Vagina (tissue), 2 donors: ENCODE data around the gene ZBTB22. TPM values are rescaled to one million over a fixed set of nuclear protein-coding genes. Genes with fewer than 3 reads are reported as not detected.

ENCODE experiments used
- DNase-seq, 2 donors: peaks; one replicate each; pipeline ENCODE4 v3.0.0-alpha.2; 2017; ENCODE audit errors: extremely low spot score in 2 of 2
- H3K27ac ChIP-seq: fragments of 200-600 bp; sonication (generic); one replicate; pipeline ENCODE4 v1.5.1; 2019
- H3K27me3 ChIP-seq: fragments of 200-600 bp; sonication (generic); one replicate; pipeline ENCODE4 v1.5.1; 2019
- H3K36me3 ChIP-seq, 2 donors: fragments of 200-600 bp; sonication (generic); one replicate each; pipeline ENCODE4 v1.5.1; 2017 to 2019
- H3K4me1 ChIP-seq: fragments of 200-600 bp; sonication (generic); one replicate; pipeline ENCODE4 v1.5.1; 2019
- H3K4me3 ChIP-seq, 2 donors: fragments of 200-600 bp; sonication (generic); 1 replicate in 1 of 2; 2 replicates in 1 of 2; pipeline ENCODE4 v1.5.1; 2016 to 2019
- H3K9me3 ChIP-seq: fragments of 200-600 bp; sonication (generic); one replicate; pipeline ENCODE4 v1.5.1; 2019
- CTCF ChIP-seq, 3 experiments: fragments of 450-650 bp in 2 of 3; fragments of 200-600 bp in 1 of 3; sonication (generic) in 1 of 3; IDR thresholded peaks; one replicate each; pipeline ENCODE4 v1.5.1; 2017 to 2019; ENCODE audit warnings: antibody characterized with exemption in 3 of 3, mild to moderate bottlenecking in 2 of 3, moderate library complexity in 2 of 3
- POLR2A ChIP-seq, 2 donors: fragments of 450-650 bp; IDR thresholded peaks; one replicate each; pipeline ENCODE4 v1.6.1; 2017; ENCODE audit warnings: antibody characterized with exemption in 2 of 2, mild to moderate bottlenecking in 2 of 2, moderate library complexity in 2 of 2
- POLR2AphosphoS5 ChIP-seq, 2 donors: sonication (generic); formaldehyde crosslinking; IDR thresholded peaks; one replicate each; pipeline ENCODE4 v1.9.0; 2017; ENCODE audit warnings: antibody characterized with exemption in 2 of 2, mild to moderate bottlenecking in 2 of 2, low read depth in 1 of 2; ENCODE audit not compliant: insufficient read depth in 1 of 2
- intact Hi-C: fragments of 100-400 bp; cut with DNase I; formaldehyde crosslinking; loops from one replicate; pipeline ENCODE4 v1.15.1; 2023
- total RNA-seq: library from RNA; depleted of rRNA; stranded (reverse); fragments of >200 nt; gene quantifications from one replicate; pipeline ENCODE4 v1.2.3, GENCODE V29; 2016

The ZBTB22 gene
- total RNA-seq, 1 donor from 2014 or later: 18.4 TPM

GRCh38 chr6:33315793-33316602 is 1.5 kb downstream of the ZBTB22 start:
- Histone ChIP-seq H3K36me3 (peaks cover 0 to 24% of the 10 kb centered on the region in 2 donors), H3K4me1 (peaks cover 74% of the 10 kb centered on the region), H3K27me3 (no peaks in the 10 kb centered on the region), H3K27ac (peak overlapping the region; percentile 99), H3K9me3 (no peaks in the 10 kb centered on the region), H3K4me3 (no peak overlapping the region)
- DNase-seq: peak in 1 of 2 donors; percentile 86
- TF ChIP-seq CTCF (IDR thresholded peaks at IDR 0.05) (no peak), POLR2A (IDR thresholded peaks at IDR 0.05) (no peak), POLR2AphosphoS5 (IDR thresholded peaks at IDR 0.05; ENCODE audit: insufficient read depth in 1 of 2, low read depth in 1 of 2) (no peak)
- intact Hi-C loops: loop anchor here (5.0 kb wide), 1 partner anchor 101 kb away; the partner anchor contains the start of gene CUTA

- peaks cover 69% of the 10 kb centered on the region for H3K4me1 ChIP-seq
- H3K27ac ChIP-seq: peak overlapping the region; percentile 99
- peak in 1 of 2 donors; percentile 90 for DNase-seq
- no peak for TF ChIP-seq POLR2A (IDR thresholded peaks at IDR 0.05)
- peak in 1 of 2 donors; percentile 71 for TF ChIP-seq POLR2AphosphoS5 (IDR thresholded peaks at IDR 0.05; ENCODE audit: insufficient read depth in 1 of 2, low read depth in 1 of 2)
- intact Hi-C loops: loop anchor here (5.0 kb wide), 1 partner anchor 102 kb away; the partner anchor contains the start of gene CUTA
- no peaks in the 10 kb centered on the region for H3K9me3 ChIP-seq
- H3K4me3 ChIP-seq: peak overlapping the region; percentile 73 to 93
- H3K36me3 ChIP-seq: peaks cover 0 to 16% of the 10 kb centered on the region in 2 donors
- H3K27me3 ChIP-seq: no peaks in the 10 kb centered on the region
Observed at GRCh38 chr6:33314943-33315792, 2.4 kb downstream of the ZBTB22 start.

- H3K27ac ChIP-seq: peak overlapping the region; percentile 99
- H3K27me3 ChIP-seq: no peaks in the 10 kb centered on the region
- peak overlapping the region; percentile 73 to 93 for H3K4me3 ChIP-seq
- peaks cover 62% of the 10 kb centered on the region for H3K4me1 ChIP-seq
- TF ChIP-seq POLR2AphosphoS5 (IDR thresholded peaks at IDR 0.05; ENCODE audit: insufficient read depth in 1 of 2, low read depth in 1 of 2) (peak in 1 of 2 donors; percentile 65), POLR2A (IDR thresholded peaks at IDR 0.05) (peak in 1 of 2 donors; percentile 15), CTCF (IDR thresholded peaks at IDR 0.05) (no peak)
- no peaks in the 10 kb centered on the region for H3K9me3 ChIP-seq
- peaks cover 0 to 9% of the 10 kb centered on the region in 2 donors for H3K36me3 ChIP-seq
- intact Hi-C loops: no loop called here
- peak in 1 of 2 donors; percentile 94 for DNase-seq
Observed at GRCh38 chr6:33314515-33314942, 3.0 kb downstream of the ZBTB22 start.

GRCh38 chr6:33313709-33314514 is 3.6 kb downstream of the ZBTB22 start, which contains the start of gene TAPBP:
Gene TAPBP (minus strand): TSS chr6:33314078. CDS start chr6:33314041, 37 bp downstream.
- peak within 1 kb of the TSS; percentile 99 for H3K27ac ChIP-seq
- H3K36me3 ChIP-seq: peaks cover 0 to 3% of the 10 kb centered on the region in 2 donors
- H3K9me3 ChIP-seq: no peaks in the 10 kb centered on the region
- H3K4me3 ChIP-seq: peak within 1 kb of the TSS; percentile 73 to 93
- H3K4me1 ChIP-seq: peaks cover 61% of the 10 kb centered on the region
- peak in 1 of 2 donors; percentile 88 for DNase-seq
- H3K27me3 ChIP-seq: no peaks in the 10 kb centered on the region
- intact Hi-C loops: no loop called here
- peak in 1 of 2 donors; percentile 86 for TF ChIP-seq POLR2AphosphoS5 (IDR thresholded peaks at IDR 0.05; ENCODE audit: insufficient read depth in 1 of 2, low read depth in 1 of 2)
- peak in 1 of 2 donors; percentile 25 for TF ChIP-seq POLR2A (IDR thresholded peaks at IDR 0.05)
- no peak for TF ChIP-seq CTCF (IDR thresholded peaks at IDR 0.05)
